Neural progenitor cell (in vitro differentiated cells): ENCODE measurements around the gene CTSW.

Source experiments
- CTCF ChIP-seq: fragments of 200-600 bp; sonication (generic); IDR thresholded peaks from 2 replicates; pipeline ENCODE4 v1.5.1; 2017; ENCODE audit warnings: antibody characterized with exemption, mild to moderate bottlenecking
- EZH2 ChIP-seq: fragments of 200-600 bp; sonication (generic); IDR thresholded peaks from 2 replicates; pipeline ENCODE4 v1.6.1; 2017; ENCODE audit warnings: antibody characterized with exemption, mild to moderate bottlenecking, moderate library complexity
- EZH2phosphoT487 ChIP-seq: fragments of 200-600 bp; sonication (generic); IDR thresholded peaks from 2 replicates; pipeline ENCODE4 v1.6.1; 2017; ENCODE audit warnings: antibody characterized with exemption

GRCh38 chr11:65932558-65932919, 52.9 kb downstream of the CTSW start:
- peak; percentile 41 for TF ChIP-seq CTCF
- TF ChIP-seq EZH2phosphoT487 = no peak
- no peak for TF ChIP-seq EZH2
